Measurements from ENCODE around the gene CIRBP. TPM values are rescaled to one million over a fixed set of nuclear protein-coding genes. Genes with fewer than 3 reads are reported as not detected.

The CIRBP gene
- total RNA-seq, 1 experiment from 2014 or later, result 263 TPM

- no peak overlapping the region for H4K8ac ChIP-seq (replicated peaks; ENCODE audit: insufficient read length, low read depth, low read length)
- Mint-ChIP-seq H3K9me3 (no peaks in the 10 kb centered on the region), H3K27ac (no peak overlapping the region), H3K36me3 (ENCODE audit: insufficient read depth in 1 of 3, low read depth in 3 of 3) (peaks cover 2 to 4% (median 3%) of the 10 kb centered on the region in 3 experiments; a peak in 3 of 7 replicates), H3K4me3 (no peak overlapping the region; a peak in 2 of 5 replicates), H3K4me1 (peaks cover 0 to 12% of the 10 kb centered on the region in 2 experiments; a peak in 2 of 4 replicates), H3K27me3 (ENCODE audit: low read depth) (peaks cover 13% of the 10 kb centered on the region)
- no peak overlapping the region for H3K4me2 ChIP-seq (ENCODE audit: insufficient read depth, insufficient read length, low read length)
- no peak for DNase-seq
- no peak overlapping the region for H2AFZ ChIP-seq (ENCODE audit: low read length)
- no peaks in the 10 kb centered on the region for H3K4me1 ChIP-seq (ENCODE audit: insufficient read depth, low read length)
- H3K18ac ChIP-seq (ENCODE audit: insufficient read length, low read depth, low read length), result no peak overlapping the region
- no peak overlapping the region for H3K23ac ChIP-seq (ENCODE audit: insufficient read length, low read depth, low read length)
- no peaks in the 10 kb centered on the region for H3K79me1 ChIP-seq (ENCODE audit: insufficient read depth, low read depth, low read length, poor library complexity, severe bottlenecking)
- no peak overlapping the region for H2BK12ac ChIP-seq (ENCODE audit: insufficient read length, low read depth, low read length)
- H3K9me3 ChIP-seq (ENCODE audit: control insufficient read depth, low read depth, low read length), result no peaks in the 10 kb centered on the region
- H3K27me3 ChIP-seq (ENCODE audit: insufficient read depth, low read length), result no peaks in the 10 kb centered on the region
- no peak overlapping the region for H3K14ac ChIP-seq (ENCODE audit: insufficient read depth, low read length)
- H3K27ac ChIP-seq (ENCODE audit: insufficient read length, low read depth, low read length), result no peak overlapping the region
- no peak overlapping the region for H2AK5ac ChIP-seq (ENCODE audit: insufficient read length, low read length)
- H3T11ph ChIP-seq (ENCODE audit: low read length), result no peak overlapping the region
- H3K56ac ChIP-seq (ENCODE audit: insufficient read length, low read depth, low read length), result no peak overlapping the region
- WGBS (ENCODE audit: extremely low coverage, insufficient read length, low lambda C conversion rate), result no CpG with 5 or more reads among the region's 24 CpGs
- no peaks in the 10 kb centered on the region for H3K23me2 ChIP-seq (ENCODE audit: insufficient read length, low read depth, low read length, poor library complexity, severe bottlenecking)
- H3K4ac ChIP-seq (ENCODE audit: low read depth, low read length), result no peak overlapping the region
- peaks cover 2% of the 10 kb centered on the region for H4K20me1 ChIP-seq (ENCODE audit: control insufficient read depth, insufficient read depth, insufficient read length)
- no peaks in the 10 kb centered on the region for H3K79me2 ChIP-seq (ENCODE audit: insufficient read depth, low read length)
- no peak overlapping the region for H4K5ac ChIP-seq (ENCODE audit: insufficient read length, low read depth, low read length)
- no peak overlapping the region for H2BK15ac ChIP-seq (ENCODE audit: low read depth, low read length)
- no peak for TF ChIP-seq CTCF (conservative IDR thresholded peaks at IDR 0.05)
- H4K91ac ChIP-seq (ENCODE audit: insufficient read length, low read depth, low read length), result no peak overlapping the region
- H2BK5ac ChIP-seq (ENCODE audit: insufficient read length, low read length), result no peak overlapping the region
- no peak overlapping the region for H2BK120ac ChIP-seq (ENCODE audit: low read depth, low read length, poor library complexity, severe bottlenecking)
- no peak overlapping the region for H3K9ac ChIP-seq (ENCODE audit: extremely low read depth, insufficient read length, low read length)
- no peak overlapping the region for H2BK20ac ChIP-seq (ENCODE audit: low read depth, low read length, poor library complexity, severe bottlenecking)
These were observed 27.6 kb downstream of the CIRBP start for GRCh38 chr19:1296575-1297271.
